K562 (cell line): ENCODE measurements around the gene MYO7A. TPM values are rescaled to one million over a fixed set of nuclear protein-coding genes. Genes with fewer than 3 reads are reported as not detected.

Source experiments
- ZBTB40 ChIP-seq, 2 experiments: fragments of 450-650 bp in 1 of 2; sonication (generic) in 1 of 2; formaldehyde crosslinking in 1 of 2; IDR thresholded peaks; 2 replicates each; pipeline versions ENCODE4 v1.7.1 to v1.9.0; 2016 to 2022; ENCODE audit warnings: inconsistent platforms in 1 of 2, mild to moderate bottlenecking in 1 of 2, missing genetic modification reagents in 1 of 2
- polyA plus RNA-seq, 8 experiments: library from polyadenylated mRNA; depleted of rRNA in 4 of 8; stranded (reverse) in 5 of 8; unstranded in 3 of 8; fragments of >200 nt; fragmentation: Nextera tagmentation in 2 of 8; fragmentation: Illumina TruSeq in 1 of 8; extraction: Ambion mirVana in 2 of 8; extraction: Trizol in 1 of 8; gene quantifications; 2 replicates each; pipeline versions ENCODE4 v1.2.1 to v1.2.3, GENCODE V29; 2011 to 2014; ENCODE audit warnings: inconsistent platforms in 1 of 8, missing spikeins in 1 of 8
- total RNA-seq, 7 experiments: library from RNA; depleted of rRNA in 6 of 7; stranded (reverse); fragments of >200 nt in 6 of 7; fragmentation: Illumina TruSeq in 2 of 7; extraction: Trizol in 2 of 7; gene quantifications; 2 replicates each; pipeline versions ENCODE4 v1.2.1 to v1.2.3, GENCODE V29; 2011 to 2021; ENCODE audit warnings: low replicate concordance in 1 of 7

MYO7A gene
- total and polyA plus RNA-seq, 9 of the 15 experiments (the other 6 are each of a cell fraction or from before 2014, with no cell fraction given), result 0.01 to 0.11 (median 0.07) TPM; not detected in 1

DNA sequence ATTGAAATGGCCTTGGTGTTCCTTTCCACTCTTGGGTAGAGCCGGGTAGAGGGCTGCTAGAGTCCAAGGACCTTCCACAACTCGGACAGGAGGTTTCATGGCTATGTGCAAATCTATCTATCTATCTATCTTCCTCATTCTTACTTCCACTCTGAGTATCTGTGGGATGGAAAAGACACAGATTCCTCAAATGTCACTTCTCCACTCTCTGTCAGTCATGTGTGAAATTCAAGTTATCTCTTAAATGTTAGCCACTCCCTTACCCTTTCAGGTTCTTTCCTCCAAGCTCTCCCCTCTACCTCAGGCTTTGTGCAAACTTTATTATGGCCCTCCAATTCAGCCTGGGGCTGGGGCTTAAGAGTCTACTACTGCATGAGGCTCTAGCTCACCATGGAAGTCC is 89.1 kb downstream of the MYO7A start (continued):
- TF ChIP-seq ZBTB40 (IDR thresholded peaks at IDR 0.05) (no peak), ZBTB40 (CRISPR knock-in tag; IDR thresholded peaks at IDR 0.05) (no peak)
